GM12878 (cell line): ENCODE measurements around the gene CXorf38. TPM values are rescaled to one million over a fixed set of nuclear protein-coding genes. Genes with fewer than 3 reads are reported as not detected.
A peak's percentile ranks its signal among the peaks of the same experiment; 100 is the strongest.

Experiments
- ATAC-seq: fragments of 200-7000 bp; cut with Tn5 transposase; 3 replicates; pipeline ENCODE4 v1.9.1; 2020; ENCODE audit warnings: mild to moderate bottlenecking, moderate library complexity
- BruUV-seq: library from RNA; stranded (reverse); fragments of 400-500 nt; replicated peaks from 2 replicates; lab custom pipeline; 2021; lab: Mats Ljungman, UMichigan
- CTCF ChIA-PET: fragments of 300-600 bp; sonication (Branson Sonifier 250); formaldehyde crosslinking; extraction: SDS; loops from one replicate; lab custom pipeline; 2021; ENCODE audit warnings: inconsistent platforms; lab: Yijun Ruan, JAX
- POLR2A ChIA-PET: fragments of 350-600 bp; formaldehyde crosslinking; extraction: SDS; loops from one replicate; lab custom pipeline; 2021; ENCODE audit warnings: inconsistent platforms; lab: Charles Lee
- RAD21 ChIA-PET: fragments of 300-600 bp; sonication (Branson Sonifier 250); formaldehyde crosslinking; loops from one replicate; lab custom pipeline; 2023; ENCODE audit warnings: antibody characterized with exemption; ENCODE audit not compliant: unreplicated experiment; lab: Charles Lee
- SMC1A ChIA-PET: fragments of 300-600 bp; sonication (Branson Sonifier 250); formaldehyde crosslinking; loops from one replicate; lab custom pipeline; 2023; ENCODE audit not compliant: unreplicated experiment, uncharacterized antibody; lab: Charles Lee
- DNase-seq: peaks from one replicate; pipeline ENCODE4 v3.0.0-alpha.2; 2011; ENCODE audit warnings: low read depth, low spot score
- FAIRE-seq: peaks from 3 replicates; lab custom pipeline; 2011; peaks lifted over from hg19 to GRCh38; lab: Jason Lieb, UNC
- H2AFZ ChIP-seq: 2 replicates; pipeline ENCODE4 v1.6.0; 2011; ENCODE audit warnings: low read depth, low read length, control low read depth; ENCODE audit not compliant: control insufficient read depth
- H3K27ac ChIP-seq: 2 replicates; pipeline ENCODE4 v1.5.1; 2011; ENCODE audit warnings: control low read depth; ENCODE audit not compliant: control insufficient read depth, insufficient read depth
- H3K27me3 ChIP-seq, 2 experiments: replicated peaks in 1 of 2; 2 replicates each; pipeline versions ENCODE4 v1.6.0 to v1.6.1; 2011; ENCODE audit warnings: low read length in 1 of 2; ENCODE audit not compliant: control insufficient read depth in 2 of 2, insufficient read depth in 2 of 2
- H3K36me3 ChIP-seq, 2 experiments: 2 replicates each; pipeline ENCODE4 v1.5.1; 2011; ENCODE audit warnings: low read length in 1 of 2; ENCODE audit not compliant: control insufficient read depth in 2 of 2, insufficient read depth in 2 of 2
- H3K4me1 ChIP-seq: 2 replicates; pipeline ENCODE4 v1.6.1; 2011; ENCODE audit warnings: mild to moderate bottlenecking, low read length, moderate library complexity, mixed read lengths; ENCODE audit not compliant: control insufficient read depth, insufficient read depth
- H3K4me2 ChIP-seq: 2 replicates; pipeline ENCODE4 v1.6.0; 2011; ENCODE audit warnings: control low read depth; ENCODE audit not compliant: control insufficient read depth, insufficient read depth
- H3K4me3 ChIP-seq: fragments of 200-600 bp; sonication (generic); 2 replicates; pipeline ENCODE4 v1.5.1; 2016
- H3K79me2 ChIP-seq: 2 replicates; pipeline ENCODE4 v1.6.0; 2011; ENCODE audit warnings: low read length; ENCODE audit not compliant: control insufficient read depth, insufficient read depth
- H3K9ac ChIP-seq: 2 replicates; pipeline ENCODE4 v1.8.0; 2011; ENCODE audit warnings: low read length, control low read depth, mixed read lengths; ENCODE audit not compliant: control insufficient read depth, insufficient read depth
- H3K9me3 ChIP-seq: replicated peaks from 3 replicates; pipeline ENCODE4 v1.5.1; 2011; ENCODE audit warnings: mild to moderate bottlenecking, low read length; ENCODE audit not compliant: control insufficient read depth, insufficient read depth
- H4K20me1 ChIP-seq: 2 replicates; pipeline ENCODE4 v1.6.0; 2011; ENCODE audit not compliant: control insufficient read depth, insufficient read depth
- ATF3 ChIP-seq: IDR thresholded peaks from 2 replicates; pipeline ENCODE4 v1.6.1; 2011; ENCODE audit warnings: low read depth, mild to moderate bottlenecking, low read length, moderate library complexity, borderline replicate concordance; ENCODE audit errors: extremely low read depth
- IKZF2 ChIP-seq, 2 experiments: fragments of 450-650 bp; IDR thresholded peaks; 2 replicates each; pipeline ENCODE4 v1.6.1; 2017; ENCODE audit warnings: mild to moderate bottlenecking in 2 of 2, moderate library complexity in 2 of 2
- MYC ChIP-seq: IDR thresholded peaks from 2 replicates; pipeline ENCODE4 v1.6.1; 2011; ENCODE audit warnings: mild to moderate bottlenecking, low read length, moderate library complexity, inconsistent platforms; ENCODE audit not compliant: insufficient read depth, insufficient replicate concordance, insufficient read length, severe bottlenecking
- POLR2AphosphoS5 ChIP-seq: IDR thresholded peaks from 2 replicates; pipeline ENCODE4 v1.6.1; 2011; ENCODE audit warnings: mild to moderate bottlenecking, low read length, inconsistent platforms
- SPI1 ChIP-seq: IDR thresholded peaks from 2 replicates; pipeline ENCODE4 v1.6.1; 2011; ENCODE audit warnings: low read depth, mild to moderate bottlenecking, low read length, moderate library complexity, borderline replicate concordance; ENCODE audit not compliant: insufficient read depth
- TCF7 ChIP-seq: IDR thresholded peaks from 2 replicates; pipeline ENCODE4 v1.6.1; 2014; ENCODE audit warnings: antibody characterized with exemption, borderline replicate concordance
- WGBS: methylation state at CpG from one replicate; pipeline ENCODE4 v1.1.6; 2016; ENCODE audit warnings: low lambda C conversion rate; ENCODE audit not compliant: insufficient replicate concordance, insufficient coverage; ENCODE audit errors: missing lambda C conversion rate; 5-methylcytosine and 5-hydroxymethylcytosine counted together
- in situ Hi-C: fragments of 300-500 bp; cut with MboI; formaldehyde crosslinking; loops from 9 replicates; pipeline ENCODE4 v1.14.3; 2018; ENCODE audit warnings: mixed read lengths
- intact Hi-C: fragments of 100-400 bp; cut with micrococcal nuclease; formaldehyde crosslinking; loops from one replicate; pipeline ENCODE4 v1.14.2; 2022; ENCODE audit not compliant: unreplicated experiment
- polyA plus RNA-seq, 11 experiments: library from polyadenylated mRNA; depleted of rRNA in 4 of 11; unstranded in 6 of 11; stranded (reverse) in 5 of 11; fragments of >200 nt; fragmentation: Nextera tagmentation in 4 of 11; fragmentation: Illumina TruSeq in 1 of 11; extraction: Ambion mirVana in 4 of 11; extraction: Trizol in 1 of 11; gene quantifications; 1 replicate in 1 of 11; 2 replicates in 10 of 11; pipeline versions ENCODE4 v1.2.1 to v1.2.3, GENCODE V29; 2011 to 2016; ENCODE audit warnings: inconsistent platforms in 2 of 11, missing spikeins in 2 of 11, low read depth in 1 of 11
- total RNA-seq, 4 experiments: library from RNA; depleted of rRNA in 3 of 4; stranded (reverse); fragments of >200 nt in 3 of 4; fragmentation: Illumina TruSeq in 1 of 4; extraction: Trizol in 1 of 4; gene quantifications; 2 replicates each; pipeline versions ENCODE4 v1.2.1 to v1.2.3, GENCODE V29; 2013 to 2021

CXorf38 gene
- total and polyA plus RNA-seq, 10 of the 15 experiments (the other 5 are each of a cell fraction or from before 2014, with no cell fraction given) = 2.2 to 50.1 (median 18.8) TPM

DNA sequence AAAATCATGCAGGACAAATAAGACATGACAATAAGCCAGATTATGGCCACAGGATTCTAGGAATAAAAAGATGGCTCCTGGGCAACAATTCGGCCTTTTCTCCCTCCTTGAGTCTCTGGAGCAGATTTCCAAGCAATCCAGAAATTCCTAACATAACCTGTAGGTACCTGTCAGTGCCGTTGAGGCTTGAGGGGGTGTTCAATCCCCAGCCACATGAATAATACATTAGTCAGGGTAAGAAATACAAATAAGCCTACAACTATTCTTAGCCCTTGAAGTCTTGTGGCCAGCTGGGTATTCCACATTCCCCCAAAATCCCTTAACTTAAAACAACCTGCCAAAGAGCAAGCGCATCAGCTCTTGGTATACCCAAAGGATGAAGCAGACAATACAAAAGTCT, 9.7 kb downstream of the CXorf38 start (continued):
- no peak for TF ChIP-seq ATF3
- no peak for TF ChIP-seq MYC
- TF ChIP-seq, all 136 proteins: peak for 0

DNA sequence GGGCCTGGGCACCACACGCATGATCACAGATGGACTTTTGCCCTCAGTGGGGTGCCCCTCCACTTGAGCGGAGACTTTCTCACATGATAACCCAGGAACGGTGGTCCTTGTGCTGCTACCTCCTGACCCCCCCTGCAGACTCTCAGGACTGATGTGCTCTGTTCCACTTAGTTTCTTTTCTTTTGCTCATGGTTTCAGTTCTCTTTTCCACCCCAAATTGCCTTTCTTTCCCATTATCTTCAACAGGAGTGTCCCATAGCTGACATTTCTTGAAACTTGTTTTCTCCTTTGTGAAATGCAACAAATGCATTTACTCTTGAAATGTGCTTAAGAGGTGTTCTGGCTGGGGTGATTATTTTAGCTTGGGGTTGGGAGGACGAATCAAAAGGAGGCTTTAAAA, 15.2 kb downstream of the CXorf38 start:
- no peaks in the 10 kb centered on the region for H3K9me3 ChIP-seq
- intact Hi-C loops = no loop called here
- RAD21 ChIA-PET = interaction anchor here (0.8 kb wide), 1 partner anchor 88 kb away, joined by 3 read pairs; no protein-coding TSS in a partner anchor
- CTCF ChIA-PET = interaction anchor here (0.7 to 1.7 kb wide), 5 partner anchors 19 to 484 kb away, joined by 3 to 5 read pairs (median 3); no protein-coding TSS in a partner anchor
- POLR2A ChIA-PET = no interaction called here
- H3K27me3 ChIP-seq = no peaks in the 10 kb centered on the region
- no peak overlapping the region for H3K4me3 ChIP-seq
- no peak for TF ChIP-seq TCF7
- peak; percentile 71 for TF ChIP-seq SPI1
- no peak for TF ChIP-seq POLR2AphosphoS5
- TF ChIP-seq IKZF2 (IDR thresholded peaks at IDR 0.05) = peak in 1 of 2 experiments; percentile 22; a peak in 1 of 4 replicates
- H3K4me2 ChIP-seq = no peak overlapping the region
- SMC1A ChIA-PET = interaction anchor here (1.5 kb wide), 1 partner anchor 92 kb away, joined by 3 read pairs; no protein-coding TSS in a partner anchor
- H3K9ac ChIP-seq = no peak overlapping the region
- FAIRE-seq (no peak), ATAC-seq (no peak), DNase-seq (no peak)
- in situ Hi-C loops = no loop called here
- no TSS peak for BruUV-seq
- no peaks in the 10 kb centered on the region; the same call in 1 of the 2 replicates for H3K4me1 ChIP-seq
- H2AFZ ChIP-seq = no peak overlapping the region
- no peak overlapping the region for H3K27ac ChIP-seq
- H3K79me2 ChIP-seq = no peaks in the 10 kb centered on the region
- H4K20me1 ChIP-seq = no peaks in the 10 kb centered on the region; the same call in 1 of the 2 replicates
- WGBS = 77% methylated on average over 4 of the region's 4 CpGs
- H3K36me3 ChIP-seq = peaks cover 7 to 34% of the 10 kb centered on the region in 2 experiments
